HG02973 (cell line): ENCODE measurements around the gene HLA-DPB1.
"Not testable (repeated sequence)": the region's sequence is repeated elsewhere in the genome, so short reads cannot be mapped to it uniquely, and the experiment has no call there.

ENCODE experiments used
- ATAC-seq: cut with Tn5 transposase; IDR thresholded peaks from one replicate; pipeline ENCODE4 v1.9.1; 2021; ENCODE audit warnings: moderate library complexity; ENCODE audit not compliant: unreplicated experiment

The HLA-DPB1 gene

GRCh38 chr6:33075568-33076405 lies at the start of gene HLA-DPB1:
Gene HLA-DPB1, plus strand, starts transcription at chr6:33075990. Its CDS starts 52 bp downstream, at chr6:33076042.
- peak; percentile 60 for ATAC-seq

- ATAC-seq: no peak
Measured at GRCh38 chr6:33028220-33028849, 47.5 kb upstream of the HLA-DPB1 start.

DNA sequence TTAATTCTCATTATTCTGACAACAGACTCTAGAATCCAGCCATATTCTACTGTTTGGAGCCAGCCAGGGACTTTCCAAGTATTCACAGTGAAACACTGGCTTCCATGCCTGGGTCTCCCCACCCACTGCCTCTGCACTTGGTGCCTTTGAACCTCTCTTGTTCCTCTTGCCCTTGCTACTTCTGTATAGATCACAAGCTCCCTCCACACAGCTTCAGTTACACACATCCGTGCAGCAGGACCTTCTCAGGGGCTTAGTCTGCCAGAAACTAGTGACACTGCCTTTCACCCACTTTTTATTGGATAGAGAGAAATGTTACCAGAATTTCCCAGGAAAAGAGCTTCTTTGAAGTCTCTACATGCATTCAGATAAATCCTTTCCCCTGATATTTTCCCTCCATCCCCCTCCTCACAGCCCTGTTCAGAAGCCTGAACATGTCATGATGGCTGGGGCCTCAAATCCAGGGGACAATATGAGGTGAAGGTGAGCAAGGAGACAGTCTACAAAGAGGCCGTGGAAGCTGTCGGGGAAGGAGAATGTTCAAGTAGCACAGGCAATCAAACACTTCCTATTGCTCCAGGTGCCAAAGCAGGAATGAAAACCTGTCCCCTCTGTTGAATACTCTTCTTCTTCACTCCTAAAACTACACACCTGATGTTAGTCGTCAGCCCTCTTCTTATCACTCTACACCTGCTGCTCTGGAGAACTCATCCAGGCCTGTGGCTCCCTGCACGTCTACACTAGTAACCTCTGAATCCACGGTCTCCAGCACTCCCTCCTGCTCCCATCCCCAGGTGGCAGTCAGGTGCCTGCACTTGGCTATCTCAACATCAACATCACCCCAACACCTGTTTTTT lies 46.2 kb upstream of the HLA-DPB1 start:
- ATAC-seq: peak; percentile 66

GRCh38 chr6:33030245-33030644 lies 45.5 kb upstream of the HLA-DPB1 start:
- ATAC-seq: no peak

DNA sequence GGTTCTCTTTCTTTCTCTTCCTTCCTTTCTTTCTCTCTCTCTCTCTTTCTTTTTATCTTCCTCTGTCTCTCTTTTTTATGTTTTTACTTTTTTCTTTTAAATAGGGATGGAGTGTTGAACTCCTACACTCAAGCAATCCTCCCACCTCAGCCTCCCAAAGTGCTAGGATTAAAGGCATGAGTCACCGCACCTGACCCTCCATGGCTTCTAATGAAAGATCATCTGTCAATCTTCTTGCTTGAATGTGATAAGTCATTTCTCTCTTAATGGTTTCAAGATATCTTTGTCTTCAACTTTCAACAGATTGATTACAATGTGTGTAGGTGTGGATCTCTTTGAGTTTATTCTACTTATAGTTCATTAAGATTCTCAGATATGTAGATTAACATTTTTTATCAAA lies 41.2 kb upstream of the HLA-DPB1 start:
- no peak for ATAC-seq

DNA sequence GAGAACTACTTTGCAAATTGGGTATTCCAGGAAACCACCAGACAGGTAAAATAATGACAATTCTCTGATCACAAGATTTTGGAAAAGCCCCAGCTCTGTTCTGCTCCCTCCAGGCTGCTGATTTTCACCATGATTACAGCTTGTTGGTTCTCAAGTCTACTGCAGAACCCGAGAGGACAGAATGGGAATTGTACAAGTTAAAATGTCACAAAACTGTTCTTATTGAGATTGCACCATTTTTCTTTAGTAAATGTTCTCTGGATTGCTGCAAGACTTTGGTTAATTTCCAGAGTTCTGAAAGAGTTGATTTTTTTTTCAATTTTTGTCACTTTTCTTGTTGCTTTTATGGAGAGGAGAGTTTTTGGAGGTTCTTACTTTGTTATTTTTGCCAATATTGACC lies 39.3 kb upstream of the HLA-DPB1 start:
- no peak for ATAC-seq

DNA sequence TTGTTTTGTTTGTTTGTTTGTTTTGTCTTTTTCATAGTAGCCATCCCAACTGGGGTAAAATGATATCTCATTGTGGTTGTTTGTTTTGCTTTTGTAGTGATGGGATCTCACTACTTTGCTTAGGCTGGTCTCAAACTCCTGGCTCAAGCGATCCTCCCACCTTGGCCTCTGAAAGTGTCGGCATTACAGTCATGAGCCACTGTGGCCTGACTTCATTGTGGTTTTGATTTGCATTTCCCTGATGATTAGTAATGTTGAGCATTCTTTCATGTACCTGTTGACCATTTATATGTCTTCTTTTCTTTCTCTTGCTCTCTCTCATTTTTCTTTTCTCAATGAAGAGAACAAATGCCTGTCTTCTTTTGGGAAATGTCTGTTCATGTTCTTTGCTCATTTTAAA lies 35.6 kb upstream of the HLA-DPB1 start:
- ATAC-seq: no peak

- ATAC-seq: no peak
Measured at GRCh38 chr6:33049323-33050013, 26.3 kb upstream of the HLA-DPB1 start.

GRCh38 chr6:33050014-33050810 lies 25.6 kb upstream of the HLA-DPB1 start:
- no peak for ATAC-seq

- no peak for ATAC-seq
Measured at GRCh38 chr6:33052627-33053026, 23.2 kb upstream of the HLA-DPB1 start.

DNA sequence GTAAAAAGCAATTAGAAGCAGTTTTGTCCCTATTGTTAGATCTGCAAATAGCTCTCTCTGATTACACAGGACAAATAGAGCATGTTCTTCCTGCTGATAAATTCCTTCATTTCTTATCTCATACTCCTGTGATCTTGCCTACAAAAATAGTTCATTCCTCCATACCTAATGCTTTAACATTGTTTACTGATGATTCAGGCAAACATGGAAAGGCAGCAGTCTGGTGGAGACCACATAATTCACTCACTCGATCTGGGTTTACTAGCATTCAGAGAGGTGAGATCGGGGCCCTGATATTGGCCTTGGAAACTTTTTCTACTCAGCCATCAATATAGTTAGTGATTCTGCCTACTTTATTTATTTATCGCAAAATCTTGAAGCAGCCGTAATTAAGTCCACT lies 22.6 kb upstream of the HLA-DPB1 start:
- ATAC-seq: no peak

DNA sequence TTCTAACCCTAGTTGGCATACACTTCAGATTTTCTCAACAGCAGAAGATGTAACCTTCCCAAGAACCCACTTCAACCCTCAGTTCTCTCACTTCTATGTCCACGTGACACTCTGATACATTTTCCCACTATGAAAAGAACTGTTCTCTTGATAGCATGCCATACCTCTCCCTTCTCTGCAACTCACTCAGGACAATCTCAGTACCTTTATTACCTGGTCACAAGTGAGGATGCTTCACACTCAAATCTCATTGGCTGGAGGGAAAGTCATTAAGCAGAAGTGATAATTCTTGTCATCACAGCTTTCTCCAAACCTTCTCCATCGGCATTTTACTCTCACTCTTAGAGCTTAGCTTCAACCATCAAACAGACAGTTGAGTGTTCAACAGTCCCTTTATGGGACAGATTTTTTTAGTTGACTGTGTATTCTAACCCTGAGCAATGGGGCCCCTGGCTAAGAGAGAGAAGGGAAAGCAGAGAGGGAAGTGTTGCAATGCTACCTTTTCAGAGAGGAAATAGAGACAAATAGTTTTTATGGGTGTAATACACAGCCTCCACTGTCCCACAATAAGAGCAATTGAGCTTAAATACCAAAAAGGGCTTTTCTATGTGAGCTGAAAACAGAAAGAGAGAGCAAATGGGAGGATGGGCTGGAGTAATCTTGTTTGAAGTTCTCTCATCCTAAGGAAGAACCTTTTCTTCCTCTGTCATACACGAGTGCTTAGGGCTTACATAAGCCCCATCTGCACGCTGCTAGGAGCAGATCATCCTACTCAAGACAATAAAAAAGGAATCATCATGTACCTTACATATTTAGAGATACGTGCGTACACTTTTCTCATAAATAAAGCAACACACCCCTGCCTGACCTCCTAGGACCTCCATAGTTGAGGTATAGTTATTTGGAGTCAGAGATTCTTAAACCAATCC lies 18.3 kb upstream of the HLA-DPB1 start:
- no peak for ATAC-seq

GRCh38 chr6:33061987-33062386 lies 13.8 kb upstream of the HLA-DPB1 start:
- no peak for ATAC-seq

GRCh38 chr6:33063435-33063834 lies 12.4 kb upstream of the HLA-DPB1 start:
- not testable (repeated sequence) for ATAC-seq

DNA sequence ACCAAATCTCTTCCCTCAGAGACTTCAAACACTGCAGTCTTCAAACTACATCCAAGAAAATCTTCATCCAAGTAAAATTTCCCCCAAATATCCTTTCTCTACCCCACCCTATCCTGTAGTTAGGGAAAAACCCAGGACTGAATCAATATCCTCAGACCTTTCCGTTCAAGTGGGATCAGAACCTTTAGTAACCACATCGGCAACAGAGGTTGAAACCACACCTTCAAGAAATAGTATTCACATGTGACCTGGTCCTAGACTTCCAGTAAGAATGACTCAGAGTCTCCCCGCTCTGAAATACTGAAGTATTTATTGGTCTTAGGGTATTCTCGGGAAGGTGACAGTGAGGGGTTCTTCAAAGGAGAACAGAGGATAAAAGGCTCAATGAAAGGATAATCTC lies 11.1 kb upstream of the HLA-DPB1 start:
- no peak for ATAC-seq

DNA sequence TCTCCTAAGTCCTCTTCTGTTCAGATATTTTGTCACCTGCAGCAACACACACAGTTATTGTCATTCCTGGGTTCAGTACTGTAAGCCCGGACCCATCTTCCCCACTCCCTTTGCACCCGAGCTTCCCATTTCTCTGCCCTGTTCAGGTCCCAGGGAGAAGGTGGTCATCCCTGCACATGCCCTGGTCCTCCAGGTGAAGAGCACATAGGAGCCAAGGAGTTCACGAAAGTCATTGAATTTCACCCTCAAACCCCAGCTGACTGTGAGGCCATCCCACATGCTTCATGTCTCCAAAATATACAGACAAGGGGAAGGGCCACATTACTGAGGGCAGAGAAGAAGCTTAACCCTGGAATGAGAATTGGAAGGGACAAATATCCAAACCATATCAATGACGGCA lies 10.5 kb upstream of the HLA-DPB1 start:
- no peak for ATAC-seq

DNA sequence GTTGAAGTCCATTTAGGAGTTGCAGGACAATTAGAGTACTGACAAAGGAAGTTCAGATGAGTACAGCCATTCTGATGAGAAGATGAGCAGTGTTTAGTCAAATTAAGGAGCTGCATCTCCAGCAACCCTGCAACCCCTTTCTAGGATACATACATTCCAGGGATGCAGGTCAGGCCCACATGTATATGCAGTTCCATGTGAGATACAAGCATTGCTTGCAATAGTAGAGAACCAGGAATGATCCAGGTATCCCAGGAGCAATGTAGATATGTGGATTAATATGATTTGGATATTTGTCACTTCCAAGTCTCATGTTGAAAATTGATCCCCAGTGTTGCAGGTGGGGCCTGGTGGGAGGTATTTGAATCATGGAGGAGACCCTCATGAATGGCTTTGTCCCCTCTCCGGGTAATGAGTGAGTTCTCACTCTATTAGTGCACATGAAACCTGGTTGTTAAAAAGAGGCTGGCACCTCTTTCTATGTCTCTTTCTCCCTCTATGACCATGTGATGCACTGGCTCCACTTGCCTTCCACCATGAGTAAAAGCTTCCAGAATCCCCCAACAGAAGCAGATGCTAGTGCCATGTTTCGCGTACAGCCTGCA lies 8.8 kb upstream of the HLA-DPB1 start:
- ATAC-seq: no peak

DNA sequence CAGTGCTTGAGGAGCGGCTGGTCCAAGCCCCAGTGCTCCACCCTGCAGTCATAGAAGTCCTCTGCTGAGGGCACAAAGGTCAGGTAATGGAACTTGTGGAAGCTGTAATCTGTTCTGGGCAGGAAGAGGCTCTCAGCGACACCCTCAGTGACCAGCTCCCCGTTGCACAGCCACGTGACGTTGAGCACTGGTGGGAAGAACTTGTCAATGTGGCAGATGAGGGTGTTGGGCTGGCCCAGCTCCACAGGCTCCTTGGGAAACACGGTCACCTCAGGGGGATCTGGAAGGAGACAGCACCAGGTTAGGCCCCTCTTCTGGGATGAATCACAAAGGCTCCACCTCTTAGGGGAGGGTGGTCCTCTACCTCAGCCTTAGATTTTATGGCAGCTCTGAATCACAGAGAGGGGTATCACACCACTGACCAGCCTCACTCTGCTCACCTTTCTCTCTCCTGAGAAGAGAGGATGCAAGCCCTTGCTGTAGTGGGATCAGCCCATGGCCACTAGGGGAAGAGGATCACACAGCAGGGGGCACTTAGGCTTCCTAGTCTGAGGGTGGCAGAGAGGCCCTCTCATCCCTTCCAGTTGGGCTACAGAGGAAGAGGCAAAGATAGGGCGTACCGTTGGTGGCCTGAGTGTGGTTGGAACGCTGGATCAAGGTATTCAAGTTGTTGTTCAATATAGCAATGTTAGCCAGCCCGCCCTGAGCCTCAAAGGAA lies 6.6 kb upstream of the HLA-DPB1 start:
- ATAC-seq: no peak
